Measurements from ENCODE around the gene EML2.

The EML2 gene

GRCh38 chr19:45677351-45678230 is 38.4 kb upstream of the EML2 start:
- in situ Hi-C loops (cut with MboI; ENCODE audit: low sequenced_read_pairs, unreplicated experiment): no loop called here
- DNase-seq (ENCODE audit: low spot score): peak; percentile 93
- no peak for TF ChIP-seq CTCF (IDR thresholded peaks at IDR 0.05; ENCODE audit: borderline replicate concordance, control extremely low read depth, extremely low read depth, insufficient read depth, missing control alignments)

GRCh38 chr19:45676851-45677263 is 37.7 kb upstream of the EML2 start:
- DNase-seq (ENCODE audit: low spot score): peak; percentile 60
- TF ChIP-seq CTCF (IDR thresholded peaks at IDR 0.05; ENCODE audit: borderline replicate concordance, control extremely low read depth, extremely low read depth, insufficient read depth, missing control alignments): no peak
- in situ Hi-C loops (cut with MboI; ENCODE audit: low sequenced_read_pairs, unreplicated experiment): no loop called here

- in situ Hi-C loops (cut with MboI; ENCODE audit: low sequenced_read_pairs, unreplicated experiment): no loop called here
- no peak for TF ChIP-seq CTCF (IDR thresholded peaks at IDR 0.05; ENCODE audit: borderline replicate concordance, control extremely low read depth, extremely low read depth, insufficient read depth, missing control alignments)
- no peak for DNase-seq (ENCODE audit: low spot score)
Observed at GRCh38 chr19:45674946-45675345, 35.7 kb upstream of the EML2 start.

GRCh38 chr19:45670670-45671453 is 31.7 kb upstream of the EML2 start:
- peak; percentile 99 for DNase-seq (ENCODE audit: low spot score)
- in situ Hi-C loops (cut with MboI; ENCODE audit: low sequenced_read_pairs, unreplicated experiment): no loop called here
- no peak for TF ChIP-seq CTCF (IDR thresholded peaks at IDR 0.05; ENCODE audit: borderline replicate concordance, control extremely low read depth, extremely low read depth, insufficient read depth, missing control alignments)

GRCh38 chr19:45668342-45668871 is 29.2 kb upstream of the EML2 start:
- in situ Hi-C loops (cut with MboI; ENCODE audit: low sequenced_read_pairs, unreplicated experiment): no loop called here
- no peak for DNase-seq (ENCODE audit: low spot score)
- no peak for TF ChIP-seq CTCF (IDR thresholded peaks at IDR 0.05; ENCODE audit: borderline replicate concordance, control extremely low read depth, extremely low read depth, insufficient read depth, missing control alignments)

- in situ Hi-C loops (cut with MboI; ENCODE audit: low sequenced_read_pairs, unreplicated experiment): no loop called here
- TF ChIP-seq CTCF (IDR thresholded peaks at IDR 0.05; ENCODE audit: borderline replicate concordance, control extremely low read depth, extremely low read depth, insufficient read depth, missing control alignments): no peak
- DNase-seq (ENCODE audit: low spot score): peak; percentile 83
Observed at GRCh38 chr19:45667620-45668341, 28.6 kb upstream of the EML2 start, which contains the start of gene GIPR. GIPR (plus strand) TSS chr19:45668221; CDS start chr19:45669521, 1,300 bp downstream.

Measured in GM13976 (cell line).